Endothelial cell of umbilical vein (primary cell): ENCODE results near the gene EXOC1L. TPM values are rescaled to one million over a fixed set of nuclear protein-coding genes. Genes with fewer than 3 reads are reported as not detected.

Experiments
- BruUV-seq: library from RNA; stranded (reverse); fragments of 400-500 nt; replicated peaks from 2 replicates; lab custom pipeline; 2021; lab: Mats Ljungman, UMichigan
- CTCF ChIA-PET: fragments of 300-600, 350-600 bp; sonication (Branson Sonifier 250); formaldehyde crosslinking; loops from one replicate; lab custom pipeline; 2021; ENCODE audit warnings: antibody characterized with exemption, inconsistent platforms; lab: Charles Lee
- POLR2A ChIA-PET: fragments of 300-600, 350-600 bp; sonication (Branson Sonifier 250); formaldehyde crosslinking; loops from one replicate; lab custom pipeline; 2021; ENCODE audit warnings: antibody characterized with exemption, inconsistent platforms; lab: Charles Lee
- DNase-seq: peaks from one replicate; pipeline ENCODE4 v3.0.0-alpha.2; 2011; ENCODE audit warnings: low read depth, low spot score
- FAIRE-seq: peaks from 2 replicates; lab custom pipeline; 2011; peaks lifted over from hg19 to GRCh38; lab: Jason Lieb, UNC
- H2AFZ ChIP-seq: 2 replicates; pipeline ENCODE4 v1.6.0; 2012; ENCODE audit warnings: low read depth, low read length, control low read depth, inconsistent platforms
- H3K27ac ChIP-seq: 2 replicates; pipeline ENCODE4 v1.5.1; 2011; ENCODE audit warnings: low read depth, mild to moderate bottlenecking, control low read depth, low read length, moderate library complexity; ENCODE audit not compliant: insufficient read depth
- H3K27me3 ChIP-seq, 2 experiments: 2 replicates each; pipeline versions ENCODE4 v1.6.0 to v1.6.1; 2011; ENCODE audit warnings: low read length in 2 of 2, mixed read lengths in 1 of 2; ENCODE audit not compliant: control insufficient read depth in 2 of 2, insufficient read depth in 2 of 2
- H3K36me3 ChIP-seq, 2 experiments: 2 replicates in 1 of 2; 3 replicates in 1 of 2; pipeline ENCODE4 v1.5.1; 2011; ENCODE audit warnings: low read length in 2 of 2, mild to moderate bottlenecking in 1 of 2, moderate library complexity in 1 of 2; ENCODE audit not compliant: control insufficient read depth in 2 of 2, insufficient read depth in 2 of 2; ENCODE audit errors: extremely low read depth in 1 of 2
- H3K4me1 ChIP-seq: 3 replicates; pipeline ENCODE4 v1.5.1; 2011; ENCODE audit warnings: mild to moderate bottlenecking, low read length; ENCODE audit not compliant: control insufficient read depth, insufficient read depth; ENCODE audit errors: extremely low read depth
- H3K4me2 ChIP-seq: 2 replicates; pipeline ENCODE4 v1.6.1; 2011; ENCODE audit warnings: low read length, control low read depth, mixed read lengths; ENCODE audit not compliant: insufficient read depth
- H3K4me3 ChIP-seq, 3 experiments: fragments of 200-600 bp in 1 of 3; sonication (generic), shearing (Covaris generic) in 1 of 3; replicated peaks in 1 of 3; 2 replicates each; pipeline ENCODE4 v1.5.1; 2011 to 2016; ENCODE audit warnings: control low read depth in 3 of 3, low read length in 3 of 3, mild to moderate bottlenecking in 2 of 3, inconsistent platforms in 1 of 3, low read depth in 1 of 3, moderate library complexity in 1 of 3; ENCODE audit not compliant: insufficient read depth in 1 of 3
- H3K79me2 ChIP-seq: 2 replicates; pipeline ENCODE4 v1.6.0; 2012; ENCODE audit warnings: low read length, inconsistent platforms; ENCODE audit not compliant: control insufficient read depth, insufficient read depth
- H3K9ac ChIP-seq: replicated peaks from 2 replicates; pipeline ENCODE3; 2011; ENCODE audit warnings: low read length, control low read depth; ENCODE audit not compliant: insufficient read depth; ENCODE audit errors: extremely low read depth
- H3K9me1 ChIP-seq: replicated peaks from 3 replicates; pipeline ENCODE4 v1.6.0; 2011; ENCODE audit warnings: mild to moderate bottlenecking, low read length; ENCODE audit not compliant: control insufficient read depth, insufficient read depth; ENCODE audit errors: extremely low read depth
- H3K9me3 ChIP-seq: replicated peaks from 2 replicates; pipeline ENCODE4 v1.5.1; 2012; ENCODE audit warnings: low read length, inconsistent platforms; ENCODE audit not compliant: control insufficient read depth, insufficient read depth
- H4K20me1 ChIP-seq: replicated peaks from 2 replicates; pipeline ENCODE3; 2011; ENCODE audit warnings: mild to moderate bottlenecking, low read length; ENCODE audit not compliant: control insufficient read depth, insufficient read depth; ENCODE audit errors: extremely low read depth
- EZH2 ChIP-seq: IDR thresholded peaks from 2 replicates; pipeline ENCODE4 v1.6.1; 2012; ENCODE audit warnings: borderline replicate concordance, low read depth, mild to moderate bottlenecking, moderate library complexity, low read length, inconsistent platforms; ENCODE audit not compliant: severe bottlenecking
- FOS ChIP-seq: IDR thresholded peaks from 2 replicates; pipeline ENCODE4 v1.6.1; 2011; ENCODE audit warnings: mild to moderate bottlenecking, low read length, moderate library complexity, borderline replicate concordance; ENCODE audit not compliant: insufficient read depth
- GATA2 ChIP-seq: IDR thresholded peaks from 2 replicates; pipeline ENCODE4 v1.7.0; 2011; ENCODE audit warnings: low read depth, mild to moderate bottlenecking, moderate library complexity, mixed read lengths, low read length; ENCODE audit not compliant: insufficient read length, insufficient read depth
- JUN ChIP-seq: IDR thresholded peaks from 2 replicates; pipeline ENCODE4 v1.6.1; 2011; ENCODE audit warnings: borderline replicate concordance, low read depth; ENCODE audit not compliant: insufficient read length, insufficient read depth
- MYC ChIP-seq: IDR thresholded peaks from one replicate; pipeline ENCODE4 v1.6.1; 2011; ENCODE audit warnings: mild to moderate bottlenecking, low read depth, low read length
- POLR2A ChIP-seq: IDR thresholded peaks from 2 replicates; pipeline ENCODE4 v1.6.1; 2012; ENCODE audit warnings: low read depth, mild to moderate bottlenecking, control low read depth, low read length
- POLR2AphosphoS5 ChIP-seq: IDR thresholded peaks from 2 replicates; pipeline ENCODE4 v1.6.1; 2012; ENCODE audit warnings: low read depth, mild to moderate bottlenecking, control low read depth, low read length, moderate library complexity; ENCODE audit not compliant: insufficient read depth
- dilution Hi-C: fragments of 300-500 bp; cut with MboI; formaldehyde crosslinking; loops from one replicate; pipeline ENCODE4 v1.15.0; 2019; ENCODE audit warnings: low sequenced_read_pairs; ENCODE audit not compliant: extremely low pct_ligation_motif_present
- intact Hi-C: fragments of 100-400 bp; cut with micrococcal nuclease; formaldehyde crosslinking; loops from one replicate; pipeline ENCODE4 v1.10.0; 2022
- polyA plus RNA-seq, 4 experiments: library from polyadenylated mRNA; depleted of rRNA in 3 of 4; stranded (reverse) in 3 of 4; unstranded in 1 of 4; fragments of >200 nt; gene quantifications; 2 replicates each; pipeline versions ENCODE4 v1.2.1 to v1.2.3, GENCODE V29; 2011 to 2012; ENCODE audit warnings: missing spikeins in 1 of 4
- total RNA-seq: library from RNA; stranded (reverse); gene quantifications from 2 replicates; pipeline ENCODE4 v1.2.3, GENCODE V29; 2021
- TF ChIP-seq, protein P1 (sequence below): IDR thresholded peaks from 2 replicates; pipeline ENCODE4 v1.6.1; 2011; ENCODE audit not compliant: insufficient read depth, insufficient read length
- TF ChIP-seq, protein P2 (sequence below), 2 donors: IDR thresholded peaks; 1 replicate in 1 of 2; 2 replicates in 1 of 2; pipeline ENCODE4 v1.5.1; 2011; ENCODE audit warnings: low read length in 2 of 2, mild to moderate bottlenecking in 2 of 2, moderate library complexity in 2 of 2, control low read depth in 1 of 2, inconsistent platforms in 1 of 2, low read depth in 1 of 2; ENCODE audit not compliant: insufficient read depth in 1 of 2; ENCODE audit errors: extremely low read depth in 1 of 2

The EXOC1L gene
- total and polyA plus RNA-seq, 2 donors (not counting 3 experiments of a cell fraction or from before 2014, with no cell fraction given) = not detected

DNA sequence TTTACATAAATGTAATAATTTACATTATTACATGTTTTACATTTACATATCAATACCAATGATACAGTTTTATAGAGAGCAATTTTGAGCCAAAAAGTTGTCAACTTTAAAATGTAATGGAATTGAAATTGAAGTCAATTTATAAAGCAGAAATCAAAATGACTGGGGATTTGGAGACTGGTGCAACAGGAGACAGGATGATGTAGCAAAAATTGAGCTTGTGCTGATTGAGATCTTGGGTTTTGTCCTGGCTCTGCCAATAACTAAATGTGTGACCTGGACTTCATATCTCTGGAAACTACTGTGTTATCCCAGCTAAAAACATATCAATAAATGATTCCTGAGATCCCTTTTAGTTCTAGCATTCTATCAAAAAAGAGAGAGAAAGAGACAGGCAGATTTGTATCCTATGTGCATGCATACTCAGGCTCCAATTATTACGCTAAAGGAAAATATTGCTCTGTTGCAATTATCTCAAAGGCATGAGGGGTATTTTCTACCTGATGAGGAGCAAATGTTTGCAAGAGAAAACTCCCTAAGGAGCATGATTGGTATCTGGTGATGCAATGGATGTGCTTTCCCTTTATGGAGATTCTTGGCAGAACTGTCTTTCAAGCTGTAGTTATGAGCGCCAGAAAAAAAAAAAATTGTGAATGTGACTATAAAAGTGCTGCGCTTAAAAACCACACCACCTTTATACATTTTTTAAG is 14.7 kb downstream of the EXOC1L start:
- Histone ChIP-seq H3K4me3 (no peak overlapping the region), H3K9me3 (no peaks in the 10 kb centered on the region), H3K27me3 (peaks cover 2 to 34% of the 10 kb centered on the region in 2 experiments), H4K20me1 (no peaks in the 10 kb centered on the region), H3K27ac (no peak overlapping the region), H3K4me2 (no peak overlapping the region), H3K79me2 (no peaks in the 10 kb centered on the region), H3K9me1 (peaks cover 4% of the 10 kb centered on the region), H3K36me3 (no peaks in the 10 kb centered on the region), H2AFZ (no peak overlapping the region), H3K4me1 (no peaks in the 10 kb centered on the region), H3K9ac (no peak overlapping the region)
- TF ChIP-seq, protein P1, sequence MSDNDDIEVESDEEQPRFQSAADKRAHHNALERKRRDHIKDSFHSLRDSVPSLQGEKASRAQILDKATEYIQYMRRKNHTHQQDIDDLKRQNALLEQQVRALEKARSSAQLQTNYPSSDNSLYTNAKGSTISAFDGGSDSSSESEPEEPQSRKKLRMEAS = no peak
- TF ChIP-seq POLR2A (no peak), JUN (no peak), POLR2AphosphoS5 (no peak), GATA2 (no peak), EZH2 (no peak), MYC (no peak), FOS (no peak)
- TF ChIP-seq, protein P2, sequence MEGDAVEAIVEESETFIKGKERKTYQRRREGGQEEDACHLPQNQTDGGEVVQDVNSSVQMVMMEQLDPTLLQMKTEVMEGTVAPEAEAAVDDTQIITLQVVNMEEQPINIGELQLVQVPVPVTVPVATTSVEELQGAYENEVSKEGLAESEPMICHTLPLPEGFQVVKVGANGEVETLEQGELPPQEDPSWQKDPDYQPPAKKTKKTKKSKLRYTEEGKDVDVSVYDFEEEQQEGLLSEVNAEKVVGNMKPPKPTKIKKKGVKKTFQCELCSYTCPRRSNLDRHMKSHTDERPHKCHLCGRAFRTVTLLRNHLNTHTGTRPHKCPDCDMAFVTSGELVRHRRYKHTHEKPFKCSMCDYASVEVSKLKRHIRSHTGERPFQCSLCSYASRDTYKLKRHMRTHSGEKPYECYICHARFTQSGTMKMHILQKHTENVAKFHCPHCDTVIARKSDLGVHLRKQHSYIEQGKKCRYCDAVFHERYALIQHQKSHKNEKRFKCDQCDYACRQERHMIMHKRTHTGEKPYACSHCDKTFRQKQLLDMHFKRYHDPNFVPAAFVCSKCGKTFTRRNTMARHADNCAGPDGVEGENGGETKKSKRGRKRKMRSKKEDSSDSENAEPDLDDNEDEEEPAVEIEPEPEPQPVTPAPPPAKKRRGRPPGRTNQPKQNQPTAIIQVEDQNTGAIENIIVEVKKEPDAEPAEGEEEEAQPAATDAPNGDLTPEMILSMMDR (IDR thresholded peaks at IDR 0.05; ENCODE audit: extremely low read depth in 1 of 2, insufficient read depth in 1 of 2, low read depth in 1 of 2, low read length in 2 of 2) = no peak
- DNase-seq = no peak
- no peak for FAIRE-seq
- dilution Hi-C loops (no loop called here), intact Hi-C loops (no loop called here)
- BruUV-seq = no TSS peak
- CTCF ChIA-PET = interaction anchor here (0.6 kb wide), 1 partner anchor 12 kb away, joined by 3 read pairs; no protein-coding TSS in a partner anchor
- POLR2A ChIA-PET = no interaction called here
